Neural progenitor cell (in vitro differentiated cells): ENCODE results near the gene NALF2. TPM values are rescaled to one million over a fixed set of nuclear protein-coding genes. Genes with fewer than 3 reads are reported as not detected.

Experiments used
- DNase-seq: peaks from one replicate; pipeline ENCODE4 v3.0.0-alpha.2; 2016; ENCODE audit warnings: low spot score
- H2AFZ ChIP-seq: fragments of 200-600 bp; sonication (generic); replicated peaks from 2 replicates; pipeline ENCODE4 v1.6.1; 2016; ENCODE audit warnings: antibody characterized with exemption
- H3F3A ChIP-seq: fragments of 200-600 bp; sonication (generic); 2 replicates; pipeline ENCODE4 v1.6.1; 2016; ENCODE audit warnings: antibody characterized with exemption, low read depth
- H3K27ac ChIP-seq: fragments of 200-600 bp; sonication (generic); 2 replicates; pipeline ENCODE4 v1.5.1; 2016; ENCODE audit warnings: mild to moderate bottlenecking
- H3K27me3 ChIP-seq: fragments of 200-600 bp; sonication (generic); 2 replicates; pipeline ENCODE4 v1.6.1; 2016; ENCODE audit warnings: mild to moderate bottlenecking, moderate library complexity
- H3K36me3 ChIP-seq: fragments of 200-600 bp; sonication (generic); 2 replicates; pipeline ENCODE4 v1.5.1; 2016
- H3K4me1 ChIP-seq: fragments of 200-600 bp; sonication (generic); 2 replicates; pipeline ENCODE4 v1.6.1; 2016; ENCODE audit warnings: mixed run types
- H3K4me2 ChIP-seq: fragments of 200-600 bp; sonication (generic); 2 replicates; pipeline ENCODE4 v1.6.1; 2016
- H3K4me3 ChIP-seq: fragments of 200-600 bp; sonication (generic); 2 replicates; pipeline ENCODE4 v1.5.1; 2016
- H3K79me2 ChIP-seq: fragments of 200-600 bp; sonication (generic); 2 replicates; pipeline ENCODE4 v1.6.1; 2016; ENCODE audit warnings: low read depth
- H3K9ac ChIP-seq: fragments of 200-600 bp; sonication (generic); 2 replicates; pipeline ENCODE4 v1.6.1; 2016
- H3K9me3 ChIP-seq: fragments of 200-600 bp; sonication (generic); 2 replicates; pipeline ENCODE4 v1.5.1; 2016; ENCODE audit warnings: low read depth
- H4K20me1 ChIP-seq: fragments of 200-600 bp; sonication (generic); 2 replicates; pipeline ENCODE4 v1.6.1; 2016; ENCODE audit warnings: low read depth
- H3K27ac Mint-ChIP-seq: 3 replicates; pipeline ENCODE4 v1.8.0; 2021; ENCODE audit warnings: mixed read lengths
- H3K27me3 Mint-ChIP-seq: 2 replicates; pipeline ENCODE4 v1.8.0; 2022; ENCODE audit warnings: low read depth, mild to moderate bottlenecking, inconsistent platforms, moderate library complexity, mixed read lengths; ENCODE audit not compliant: insufficient read depth
- H3K36me3 Mint-ChIP-seq: 3 replicates; pipeline ENCODE4 v1.8.0; 2021; ENCODE audit warnings: mixed read lengths
- H3K4me1 Mint-ChIP-seq: 3 replicates; pipeline ENCODE4 v1.8.0; 2021; ENCODE audit warnings: mixed read lengths
- H3K4me3 Mint-ChIP-seq: 3 replicates; pipeline ENCODE4 v1.8.0; 2021; ENCODE audit warnings: mild to moderate bottlenecking, moderate library complexity, mixed read lengths
- H3K9me3 Mint-ChIP-seq: 3 replicates; pipeline ENCODE4 v1.8.0; 2020; ENCODE audit warnings: mixed read lengths
- CTCF ChIP-seq: fragments of 200-600 bp; sonication (generic); IDR thresholded peaks from 2 replicates; pipeline ENCODE4 v1.5.1; 2017; ENCODE audit warnings: antibody characterized with exemption, mild to moderate bottlenecking
- EZH2 ChIP-seq: fragments of 200-600 bp; sonication (generic); IDR thresholded peaks from 2 replicates; pipeline ENCODE4 v1.6.1; 2017; ENCODE audit warnings: antibody characterized with exemption, mild to moderate bottlenecking, moderate library complexity
- EZH2phosphoT487 ChIP-seq: fragments of 200-600 bp; sonication (generic); IDR thresholded peaks from 2 replicates; pipeline ENCODE4 v1.6.1; 2017; ENCODE audit warnings: antibody characterized with exemption
- total RNA-seq: library from RNA; depleted of rRNA; stranded (reverse); fragments of >200 nt; gene quantifications from 2 replicates; pipeline ENCODE4 v1.2.3, GENCODE V29; 2015; ENCODE audit warnings: low replicate concordance

The NALF2 gene
- total RNA-seq, 1 donor from 2014 or later: 1.6 TPM

DNA sequence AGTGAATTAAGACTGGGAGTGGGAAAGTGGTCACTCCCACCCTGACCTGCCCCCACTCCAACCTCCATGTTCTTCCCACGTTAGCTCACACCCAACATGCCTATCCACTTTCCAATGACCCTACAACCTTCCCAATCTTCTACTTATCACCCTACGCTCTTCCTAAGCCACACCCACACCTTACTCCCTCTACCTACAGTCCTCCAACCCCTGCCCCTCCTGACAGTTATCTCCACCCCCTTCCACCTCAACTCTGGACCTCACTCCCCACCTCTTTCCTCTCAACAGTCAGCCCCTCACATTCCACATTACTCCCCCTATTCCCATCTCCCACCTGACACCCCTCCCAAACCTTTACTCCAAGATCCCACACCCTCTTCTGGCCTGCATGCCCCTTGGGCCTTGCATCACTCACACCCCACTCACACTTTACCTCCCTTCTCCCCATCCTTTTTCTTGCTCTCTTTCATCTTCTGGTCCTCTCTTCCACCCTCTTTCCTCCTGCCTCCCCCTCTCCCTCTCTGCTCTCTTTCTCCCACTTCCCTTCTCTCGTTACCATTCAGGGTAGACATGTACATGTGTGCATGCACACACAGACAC is 6.9 kb downstream of the NALF2 start:
- H3K9me3 Mint-ChIP-seq: peaks cover 4% of the 10 kb centered on the region
- no peaks in the 10 kb centered on the region for H3K36me3 ChIP-seq
- peaks cover 16% of the 10 kb centered on the region for H3K27me3 ChIP-seq
- H3K79me2 ChIP-seq: no peaks in the 10 kb centered on the region
- peaks cover 11% of the 10 kb centered on the region for H3K4me1 Mint-ChIP-seq
- peaks cover 9% of the 10 kb centered on the region for H3K27me3 Mint-ChIP-seq
- H3K27ac ChIP-seq: no peak overlapping the region
- no peaks in the 10 kb centered on the region for H3K36me3 Mint-ChIP-seq
- no peak for TF ChIP-seq EZH2
- TF ChIP-seq EZH2phosphoT487: no peak
- no peak for TF ChIP-seq CTCF
- no peaks in the 10 kb centered on the region for H3F3A ChIP-seq
- peaks cover 10% of the 10 kb centered on the region for H4K20me1 ChIP-seq
- no peak overlapping the region for H3K27ac Mint-ChIP-seq
- no peak overlapping the region for H2AFZ ChIP-seq
- H3K9ac ChIP-seq: no peak overlapping the region
- H3K9me3 ChIP-seq: no peaks in the 10 kb centered on the region
- H3K4me1 ChIP-seq: no peaks in the 10 kb centered on the region
- H3K4me3 Mint-ChIP-seq: no peak overlapping the region
- H3K4me3 ChIP-seq: no peak overlapping the region
- no peak overlapping the region for H3K4me2 ChIP-seq
- DNase-seq: no peak

DNA sequence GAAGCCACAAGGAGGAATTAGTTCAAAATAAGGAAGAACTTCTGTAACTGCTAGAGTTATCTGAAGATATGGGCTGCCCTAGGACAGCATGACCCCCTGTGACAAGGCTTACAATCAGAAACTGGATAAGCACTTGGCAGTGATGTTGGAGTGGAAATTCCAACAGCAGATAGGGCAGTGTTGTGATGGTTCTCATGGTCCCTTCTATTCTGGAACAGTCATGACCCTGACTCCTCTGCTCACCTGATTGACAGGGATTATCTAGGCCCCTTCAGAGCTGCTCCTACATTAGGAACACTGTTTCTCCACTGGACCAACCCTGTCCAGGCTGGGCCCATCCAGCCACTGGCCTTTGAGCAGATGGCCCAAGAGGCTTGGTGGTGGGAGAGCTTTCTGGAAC is 17.9 kb downstream of the NALF2 start:
- peaks cover 7% of the 10 kb centered on the region for H3K27me3 Mint-ChIP-seq
- no peak overlapping the region for H3K4me3 Mint-ChIP-seq
- DNase-seq: no peak
- Histone ChIP-seq H3K4me1 (peaks cover 4% of the 10 kb centered on the region), H3K4me2 (no peak overlapping the region), H3K9me3 (no peaks in the 10 kb centered on the region), H2AFZ (no peak overlapping the region), H3K27ac (no peak overlapping the region), H3F3A (no peaks in the 10 kb centered on the region), H4K20me1 (no peaks in the 10 kb centered on the region), H3K79me2 (no peaks in the 10 kb centered on the region), H3K4me3 (no peak overlapping the region), H3K9ac (no peak overlapping the region), H3K36me3 (no peaks in the 10 kb centered on the region), H3K27me3 (no peaks in the 10 kb centered on the region)
- no peak overlapping the region for H3K27ac Mint-ChIP-seq
- H3K36me3 Mint-ChIP-seq: no peaks in the 10 kb centered on the region
- no peaks in the 10 kb centered on the region for H3K9me3 Mint-ChIP-seq
- TF ChIP-seq EZH2 (no peak), EZH2phosphoT487 (no peak), CTCF (no peak)
- H3K4me1 Mint-ChIP-seq: peaks cover 5% of the 10 kb centered on the region

GRCh38 chrX:69523314-69523713 is 19.2 kb downstream of the NALF2 start:
- H3K27me3 Mint-ChIP-seq: peaks cover 7% of the 10 kb centered on the region

More at GRCh38 chrX:69523314-69523713, 19.2 kb downstream of the NALF2 start:
- no peak for TF ChIP-seq EZH2
- no peak for TF ChIP-seq CTCF
- TF ChIP-seq EZH2phosphoT487: no peak
- H3K4me3 ChIP-seq: no peak overlapping the region
- H3K4me1 ChIP-seq: peaks cover 4% of the 10 kb centered on the region
- H3K4me2 ChIP-seq: no peak overlapping the region
- no peak overlapping the region for H3K27ac ChIP-seq
- Mint-ChIP-seq H3K27ac (no peak overlapping the region), H3K9me3 (no peaks in the 10 kb centered on the region), H3K4me1 (peaks cover 5% of the 10 kb centered on the region), H3K36me3 (no peaks in the 10 kb centered on the region), H3K4me3 (no peak overlapping the region)
- H2AFZ ChIP-seq: no peak overlapping the region
- H3K27me3 ChIP-seq: no peaks in the 10 kb centered on the region
- DNase-seq: no peak
- H3K9ac ChIP-seq: no peak overlapping the region
- H3K36me3 ChIP-seq: no peaks in the 10 kb centered on the region
- no peaks in the 10 kb centered on the region for H4K20me1 ChIP-seq
- no peaks in the 10 kb centered on the region for H3F3A ChIP-seq
- H3K9me3 ChIP-seq: no peaks in the 10 kb centered on the region
- no peaks in the 10 kb centered on the region for H3K79me2 ChIP-seq
